Measurements from ENCODE around the gene CCL27.

CCL27 gene

GRCh38 chr9:34662526-34663302 is at the start of gene CCL27:
Gene CCL27 (minus strand): TSS chr9:34662657. CDS start chr9:34662633, 24 bp downstream.
- Histone ChIP-seq H3K27ac (ENCODE audit: low read length) (no peak within 1 kb of the TSS), H3K36me3 (replicated peaks; ENCODE audit: low read depth, low read length) (no peaks in the 10 kb centered on the region), H3K9ac (ENCODE audit: low read length) (no peak within 1 kb of the TSS), H3K9me3 (ENCODE audit: insufficient read depth, low read length) (no peaks in the 10 kb centered on the region), H3K79me2 (ENCODE audit: low read length) (no peaks in the 10 kb centered on the region), H3K4me2 (ENCODE audit: low read length) (no peak within 1 kb of the TSS), H2AFZ (ENCODE audit: low read depth, low read length) (no peak within 1 kb of the TSS), H3K4me3 (ENCODE audit: low read length) (no peak within 1 kb of the TSS), H3K4me1 (ENCODE audit: low read length) (peaks cover 24% of the 10 kb centered on the region), H4K20me1 (ENCODE audit: insufficient read depth, low read length) (no peaks in the 10 kb centered on the region), H3K27me3 (ENCODE audit: low read depth, low read length) (no peaks in the 10 kb centered on the region)
- TF ChIP-seq EZH2phosphoT487 (IDR thresholded peaks at IDR 0.05; ENCODE audit: low read depth) (no peak), CTCF (IDR thresholded peaks at IDR 0.05; ENCODE audit: low read depth, low read length) (no peak)

- Histone ChIP-seq H3K9ac (ENCODE audit: low read length) (no peak overlapping the region), H3K9me3 (ENCODE audit: insufficient read depth, low read length) (no peaks in the 10 kb centered on the region), H3K27me3 (ENCODE audit: low read depth, low read length) (peaks cover 26% of the 10 kb centered on the region), H3K27ac (ENCODE audit: low read length) (no peak overlapping the region), H3K4me1 (ENCODE audit: low read length) (no peaks in the 10 kb centered on the region), H2AFZ (ENCODE audit: low read depth, low read length) (no peak overlapping the region), H3K4me2 (ENCODE audit: low read length) (no peak overlapping the region), H3K4me3 (ENCODE audit: low read length) (no peak overlapping the region), H4K20me1 (ENCODE audit: insufficient read depth, low read length) (no peaks in the 10 kb centered on the region), H3K36me3 (replicated peaks; ENCODE audit: low read depth, low read length) (no peaks in the 10 kb centered on the region), H3K79me2 (ENCODE audit: low read length) (no peaks in the 10 kb centered on the region)
- TF ChIP-seq EZH2phosphoT487 (IDR thresholded peaks at IDR 0.05; ENCODE audit: low read depth) = no peak
- TF ChIP-seq CTCF (IDR thresholded peaks at IDR 0.05; ENCODE audit: low read depth, low read length) = no peak
Measured at GRCh38 chr9:34712140-34712539, 49.7 kb upstream of the CCL27 start.

- no peaks in the 10 kb centered on the region for H3K79me2 ChIP-seq (ENCODE audit: low read length)
- no peaks in the 10 kb centered on the region for H3K36me3 ChIP-seq (replicated peaks; ENCODE audit: low read depth, low read length)
- H3K9ac ChIP-seq (ENCODE audit: low read length) = no peak within 1 kb of the TSS
- no peaks in the 10 kb centered on the region for H3K4me1 ChIP-seq (ENCODE audit: low read length)
- no peak for TF ChIP-seq CTCF (IDR thresholded peaks at IDR 0.05; ENCODE audit: low read depth, low read length)
- no peak for TF ChIP-seq EZH2phosphoT487 (IDR thresholded peaks at IDR 0.05; ENCODE audit: low read depth)
- H3K27me3 ChIP-seq (ENCODE audit: low read depth, low read length) = peaks cover 26% of the 10 kb centered on the region
- H3K4me2 ChIP-seq (ENCODE audit: low read length) = no peak within 1 kb of the TSS
- H3K27ac ChIP-seq (ENCODE audit: low read length) = no peak within 1 kb of the TSS
- H3K9me3 ChIP-seq (ENCODE audit: insufficient read depth, low read length) = no peaks in the 10 kb centered on the region
- H3K4me3 ChIP-seq (ENCODE audit: low read length) = no peak within 1 kb of the TSS
- H2AFZ ChIP-seq (ENCODE audit: low read depth, low read length) = no peak within 1 kb of the TSS
- H4K20me1 ChIP-seq (ENCODE audit: insufficient read depth, low read length) = no peaks in the 10 kb centered on the region
Measured at GRCh38 chr9:34710023-34710422, 47.6 kb upstream of the CCL27 start, which contains the start of gene CCL21. Gene CCL21 (minus strand): TSS chr9:34710136. CDS start chr9:34710066, 70 bp downstream.

- TF ChIP-seq EZH2phosphoT487 (IDR thresholded peaks at IDR 0.05; ENCODE audit: low read depth) (no peak), CTCF (IDR thresholded peaks at IDR 0.05; ENCODE audit: low read depth, low read length) (no peak)
Measured at GRCh38 chr9:34709196-34709978, 46.9 kb upstream of the CCL27 start.

More at GRCh38 chr9:34709196-34709978, 46.9 kb upstream of the CCL27 start:
- H3K4me3 ChIP-seq (ENCODE audit: low read length) = no peak overlapping the region
- no peak overlapping the region for H3K27ac ChIP-seq (ENCODE audit: low read length)
- no peaks in the 10 kb centered on the region for H3K79me2 ChIP-seq (ENCODE audit: low read length)
- no peak overlapping the region for H3K4me2 ChIP-seq (ENCODE audit: low read length)
- no peaks in the 10 kb centered on the region for H4K20me1 ChIP-seq (ENCODE audit: insufficient read depth, low read length)
- no peak overlapping the region for H2AFZ ChIP-seq (ENCODE audit: low read depth, low read length)
- no peak overlapping the region for H3K9ac ChIP-seq (ENCODE audit: low read length)
- no peaks in the 10 kb centered on the region for H3K36me3 ChIP-seq (replicated peaks; ENCODE audit: low read depth, low read length)
- H3K27me3 ChIP-seq (ENCODE audit: low read depth, low read length) = peaks cover 23% of the 10 kb centered on the region
- no peaks in the 10 kb centered on the region for H3K9me3 ChIP-seq (ENCODE audit: insufficient read depth, low read length)
- H3K4me1 ChIP-seq (ENCODE audit: low read length) = no peaks in the 10 kb centered on the region

All from OCI-LY3 (cell line).